NK-92 treated with Interleukin-12 subunit alpha and Interleukin-12 subunit beta, amount 100 ng/mL, for 24 hours (cell line): ENCODE measurements around the gene PTH1R.
A peak's percentile ranks its signal among the peaks of the same experiment; 100 is the strongest.

Source experiments
- DNase-seq: peaks from one replicate; lab custom pipeline; 2025; lab: John Stamatoyannopoulos, UW

PTH1R gene

DNA sequence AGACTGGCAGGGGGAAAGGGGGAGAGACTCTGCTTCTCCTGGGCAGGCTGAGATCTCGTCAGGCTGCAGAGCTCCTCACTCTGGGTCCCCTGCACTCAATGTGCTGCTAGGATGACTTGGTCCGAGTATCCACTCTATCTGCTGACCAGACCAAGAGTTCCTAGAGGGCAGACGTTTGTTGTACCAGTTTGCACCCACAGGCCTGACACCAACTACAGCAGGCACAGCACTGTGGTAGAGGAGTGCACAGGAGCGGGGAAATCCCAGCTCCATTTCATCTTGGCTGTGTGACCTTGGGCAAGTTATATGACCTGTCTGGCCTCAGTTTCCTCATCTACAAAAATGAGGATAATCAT, 70.0 kb downstream of the PTH1R start:
- DNase-seq, result no peak

- peak; percentile 49 for DNase-seq
Observed at GRCh38 chr3:46947981-46948791, 70.7 kb downstream of the PTH1R start.

DNA sequence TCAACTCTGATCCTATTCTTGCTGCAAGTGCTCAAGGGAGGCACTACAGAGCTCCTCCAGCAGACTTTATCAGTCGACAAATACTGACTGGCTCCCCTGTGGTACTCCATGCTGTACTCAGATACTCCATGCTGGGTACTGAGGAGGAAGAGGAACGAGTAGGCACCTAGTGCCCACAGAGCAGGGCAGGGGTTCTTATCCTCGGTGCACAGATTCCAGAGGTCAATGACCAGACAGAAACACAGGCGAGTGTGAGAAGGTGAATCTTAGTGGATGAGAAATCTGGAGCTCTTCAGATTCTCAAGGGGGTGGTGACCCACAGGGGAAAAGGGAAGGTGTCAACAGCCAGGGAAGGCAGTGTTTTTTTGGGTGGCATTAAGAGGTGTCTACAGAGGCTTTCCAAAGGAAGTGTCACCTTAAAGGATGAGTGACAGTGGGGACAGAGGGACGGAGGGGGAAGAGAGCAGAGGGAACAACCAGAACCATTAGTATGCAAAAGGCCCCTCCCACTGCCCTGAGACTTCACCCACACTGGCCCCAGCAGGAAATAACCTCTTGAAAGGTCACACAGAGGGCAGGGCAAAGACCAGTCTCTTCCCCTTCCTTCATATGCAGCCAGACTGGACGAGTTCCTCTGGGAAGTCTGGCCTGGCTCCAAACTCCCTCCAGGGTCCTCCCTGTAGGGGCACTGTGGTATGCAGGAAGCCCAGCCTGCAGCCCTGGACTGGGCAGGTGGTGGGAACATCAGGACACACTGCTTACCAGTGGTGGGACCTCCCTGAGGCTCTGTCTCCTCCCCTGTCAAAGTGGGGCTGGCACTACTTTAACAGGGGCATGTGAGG, 71.5 kb downstream of the PTH1R start:
- peak; percentile 31 for DNase-seq

- no peak for DNase-seq
Observed at GRCh38 chr3:46950177-46950576, 72.7 kb downstream of the PTH1R start.

GRCh38 chr3:46950650-46951241, 73.2 kb downstream of the PTH1R start:
- DNase-seq, result no peak

DNA sequence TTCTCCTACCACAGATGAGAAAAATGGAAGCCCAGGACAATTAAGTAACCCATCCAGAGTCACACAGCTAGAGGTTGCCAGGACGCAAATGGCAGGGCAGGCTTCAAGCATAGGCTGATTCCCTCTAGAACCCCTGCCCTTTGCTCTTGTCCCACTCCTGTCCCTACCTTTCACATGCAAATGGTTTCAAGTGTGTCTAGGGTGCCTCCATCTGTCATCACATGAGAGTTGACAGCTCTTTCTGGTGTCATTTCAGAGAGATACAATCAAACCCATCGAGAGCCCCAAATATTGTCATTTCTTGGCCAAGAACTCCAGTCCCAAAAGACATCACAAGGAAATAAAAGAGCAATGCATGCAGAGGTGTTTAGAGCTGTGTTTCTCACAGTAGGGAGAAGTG, 75.3 kb downstream of the PTH1R start:
- no peak for DNase-seq
